HG02759 (cell line): ENCODE results near the gene SPESP1.

Experiments used
- ATAC-seq: cut with Tn5 transposase; IDR thresholded peaks from one replicate; pipeline ENCODE4 v1.9.1; 2021; ENCODE audit warnings: mild to moderate bottlenecking, moderate library complexity; ENCODE audit not compliant: unreplicated experiment

The SPESP1 gene

DNA sequence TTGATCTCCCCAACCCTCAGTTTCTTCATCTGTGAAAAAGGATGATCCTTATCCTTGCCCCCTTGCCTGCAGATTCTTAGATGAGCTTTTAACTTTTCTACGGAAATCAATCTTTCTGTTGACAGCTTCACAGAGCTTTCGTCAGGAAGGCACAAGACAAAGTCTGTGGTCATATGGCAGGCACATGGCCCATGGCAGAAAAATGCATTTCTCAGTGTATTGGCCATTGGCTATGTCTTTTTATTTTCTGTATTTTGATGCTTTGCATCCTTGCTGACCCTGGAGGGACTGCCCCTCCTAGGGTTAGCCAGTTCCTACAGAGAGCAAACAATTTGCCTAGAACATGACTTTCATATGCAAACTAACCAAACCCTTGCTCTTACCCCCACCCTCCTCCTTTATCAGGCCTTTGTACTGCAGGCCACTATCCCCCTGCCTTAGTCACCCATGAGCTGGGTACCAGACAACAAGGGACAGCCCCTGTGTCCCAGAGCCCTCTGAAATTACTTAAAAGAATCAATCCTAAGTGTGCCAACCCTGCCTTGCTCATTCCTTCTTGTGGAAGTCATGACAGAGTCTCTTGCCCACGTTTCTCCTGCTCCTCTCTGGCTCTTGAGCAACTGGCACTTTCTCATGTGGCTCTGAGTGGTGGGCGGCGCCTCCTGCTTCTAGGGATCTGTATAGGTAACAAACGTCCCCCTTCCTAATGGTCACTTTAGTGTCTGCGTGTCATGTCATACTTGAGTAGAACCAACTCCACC lies 60.1 kb downstream of the SPESP1 start:
- no peak for ATAC-seq

DNA sequence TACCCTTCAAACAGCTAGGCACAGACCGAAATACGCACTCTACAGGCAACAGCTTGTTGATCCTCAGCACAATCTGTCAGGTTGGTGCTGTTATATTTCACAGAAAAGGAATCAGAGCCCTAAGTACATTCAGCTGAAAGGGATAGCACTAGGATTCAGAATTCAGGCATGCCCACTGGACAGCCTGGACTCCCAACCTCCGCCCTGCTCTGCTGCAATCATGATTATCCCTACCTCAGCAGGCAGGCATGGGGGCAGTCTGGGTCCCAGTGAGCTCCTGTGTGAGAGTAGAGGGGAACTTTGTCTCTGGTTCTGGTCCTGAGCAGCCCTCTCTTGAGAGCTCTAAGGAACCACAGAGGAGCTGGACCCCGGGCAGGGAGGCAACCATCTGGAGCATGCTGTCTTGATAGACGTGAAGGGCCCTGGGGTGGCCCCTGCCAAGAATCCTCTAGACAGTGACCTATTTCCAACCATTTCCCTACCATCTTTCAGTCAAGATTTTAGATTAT lies 60.7 kb downstream of the SPESP1 start:
- no peak for ATAC-seq

DNA sequence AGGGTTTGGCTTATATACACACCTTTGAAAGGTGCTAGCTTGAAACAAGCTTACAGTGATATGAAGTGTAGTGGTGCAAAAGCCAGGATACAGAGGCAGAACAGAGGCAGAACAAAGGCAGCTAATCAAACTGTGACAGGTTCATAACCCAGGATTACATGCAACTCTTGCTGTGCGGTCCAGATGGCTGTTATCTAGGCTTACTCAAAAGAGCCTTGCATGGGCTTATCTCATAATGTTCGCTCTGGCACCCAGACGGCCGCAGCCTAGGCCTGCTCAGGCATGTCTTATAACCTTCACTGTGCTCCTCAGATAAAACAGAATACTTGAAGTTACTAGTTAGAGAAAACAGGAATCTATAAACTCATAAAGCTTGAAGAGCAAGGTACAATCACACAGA lies 61.4 kb downstream of the SPESP1 start:
- no peak for ATAC-seq

DNA sequence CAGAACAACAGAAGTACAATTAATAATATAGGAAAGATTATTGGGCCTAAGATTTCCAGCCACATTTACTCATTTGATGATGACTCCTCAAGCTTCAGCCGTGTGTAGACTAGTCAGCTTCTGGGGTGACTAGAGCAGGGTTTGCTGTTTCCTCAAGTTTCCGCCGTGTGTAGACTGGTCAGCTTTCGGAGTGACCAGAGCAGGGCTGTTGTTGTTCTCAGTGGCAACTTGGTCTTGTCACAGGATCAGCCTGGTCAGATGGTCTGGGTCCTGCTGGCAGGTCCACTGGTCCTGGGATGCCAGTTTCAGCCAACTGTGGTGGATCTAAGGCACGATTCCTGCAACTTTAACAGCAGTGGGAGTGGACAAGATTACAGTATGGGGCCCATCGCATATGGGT lies 62.4 kb downstream of the SPESP1 start:
- ATAC-seq = no peak

DNA sequence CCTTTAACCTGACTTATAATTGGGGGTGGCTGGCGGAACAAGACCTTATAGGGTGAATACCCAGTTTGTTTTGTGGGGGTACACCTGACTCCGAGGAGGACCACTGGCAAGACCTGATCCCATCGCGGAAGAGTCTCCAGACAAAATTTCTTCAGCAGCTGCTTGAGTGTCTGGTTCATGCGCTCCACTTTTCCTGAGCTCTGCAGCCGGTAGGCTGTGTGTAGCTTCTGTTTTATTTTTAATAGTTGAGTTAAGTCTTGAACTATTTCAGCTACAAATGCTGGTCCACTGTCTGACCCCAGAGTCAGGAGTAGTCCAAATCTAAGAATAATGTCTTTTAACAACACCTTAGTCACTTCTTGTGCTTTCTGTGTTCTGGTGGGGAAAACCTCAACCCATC lies 63.0 kb downstream of the SPESP1 start:
- no peak for ATAC-seq

DNA sequence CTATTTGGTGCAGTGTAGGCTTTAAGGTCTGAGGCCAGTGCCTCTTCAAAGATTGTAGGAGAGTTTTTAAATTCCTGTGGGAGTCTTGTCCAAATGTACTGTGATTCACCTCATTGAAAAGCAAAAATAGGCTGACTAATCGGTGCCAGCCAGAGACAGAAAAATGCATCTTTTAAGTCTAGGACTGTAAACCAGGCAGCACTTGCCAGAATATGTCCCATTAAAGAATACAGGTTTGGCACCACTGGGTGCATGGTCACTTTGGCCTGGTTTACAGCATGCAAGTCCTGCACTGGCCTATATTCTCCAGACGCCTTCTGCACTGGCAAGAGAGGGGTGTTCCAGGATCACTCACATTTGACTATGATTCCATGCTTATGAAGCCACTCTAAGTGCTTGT lies 63.8 kb downstream of the SPESP1 start:
- no peak for ATAC-seq

DNA sequence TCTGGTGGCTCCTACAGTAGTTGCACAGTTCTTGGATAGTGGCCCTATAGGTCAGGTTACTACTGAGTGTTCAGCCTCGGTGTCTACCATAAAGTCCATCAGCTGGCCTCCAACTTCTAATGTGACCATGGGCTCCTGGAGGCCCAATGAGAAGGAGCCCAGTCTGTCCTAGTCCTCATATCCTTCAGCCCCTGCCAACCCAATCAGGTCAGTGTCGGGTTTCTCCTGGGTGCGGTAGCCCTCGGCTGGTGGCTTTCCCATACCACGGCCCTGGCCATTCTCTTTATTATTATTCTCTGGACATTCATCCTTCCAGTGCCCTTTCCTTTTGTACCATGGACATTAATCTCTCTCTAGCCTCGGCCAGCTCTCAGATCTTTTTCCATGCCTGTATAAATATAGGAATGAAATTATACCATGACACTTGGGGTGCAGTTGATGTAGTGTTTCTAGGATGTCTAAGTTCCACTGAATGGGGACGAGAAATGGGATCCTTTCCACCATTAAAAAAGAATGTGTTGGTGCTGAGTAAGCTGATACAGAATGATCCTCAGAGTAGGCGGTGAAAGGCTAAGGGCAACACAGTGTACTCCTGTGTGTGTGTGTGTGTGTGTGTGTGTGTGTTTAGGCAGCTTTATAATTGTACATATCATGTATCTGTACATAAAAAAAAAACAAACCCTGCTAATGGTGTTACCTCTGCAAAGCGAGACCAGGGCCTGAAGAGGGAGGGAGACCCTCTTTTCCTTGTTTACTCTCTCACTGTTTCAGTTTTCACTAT lies 64.8 kb downstream of the SPESP1 start:
- ATAC-seq = no peak
